ENCODE results near the gene ISG20L2.

GRCh38 chr1:156696755-156697154, 31.8 kb downstream of the ISG20L2 start:
- TF ChIP-seq ZNF274 (IDR thresholded peaks at IDR 0.05; ENCODE audit: low read depth, low read length) (no peak), SUZ12 (IDR thresholded peaks at IDR 0.05; ENCODE audit: extremely low read depth, insufficient read depth, insufficient read length) (no peak), YY1 (IDR thresholded peaks at IDR 0.05; ENCODE audit: insufficient read depth, insufficient read length) (no peak)
